ENCODE measurements around the gene SOHLH2. TPM values are rescaled to one million over a fixed set of nuclear protein-coding genes. Genes with fewer than 3 reads are reported as not detected.

SOHLH2 gene
- total RNA-seq, 1 experiment from 2014 or later: not detected

DNA sequence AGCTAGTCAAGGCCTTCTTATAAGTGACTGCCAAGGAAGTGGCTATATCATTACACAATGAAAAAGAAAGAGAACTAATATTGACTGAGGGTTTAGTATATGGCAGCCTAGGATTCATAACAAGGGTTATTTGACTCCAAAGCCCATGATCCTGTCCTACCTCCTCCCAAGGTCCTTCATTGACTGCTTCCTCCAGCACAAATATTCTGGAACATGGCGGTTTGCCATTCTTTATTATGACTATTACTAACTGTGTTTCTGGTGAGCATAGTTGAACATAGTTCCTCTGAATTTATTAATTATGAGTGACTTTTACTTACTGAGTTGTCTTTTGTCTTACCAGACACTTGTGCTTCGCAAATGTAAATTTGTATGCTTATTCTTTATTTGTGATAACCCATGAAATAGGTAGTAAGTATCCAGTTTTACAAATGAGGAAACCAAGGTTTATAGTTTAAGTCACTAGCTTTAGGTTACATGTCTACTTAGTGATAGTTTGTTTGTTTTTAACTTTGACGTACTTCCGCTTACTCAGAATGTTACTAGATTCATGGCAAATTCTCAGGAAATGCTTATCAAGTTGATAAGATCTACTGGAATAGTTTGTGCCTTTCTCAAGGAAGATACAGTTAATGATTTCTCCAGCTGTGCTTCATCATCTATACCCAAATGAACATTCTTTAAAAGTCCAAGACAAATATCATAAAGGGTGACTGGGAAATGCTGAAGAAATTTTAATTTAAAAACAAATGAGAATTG, 67.7 kb downstream of the SOHLH2 start:
- no peak overlapping the region for H2AFZ ChIP-seq (ENCODE audit: low read length)
- no peaks in the 10 kb centered on the region for H3K36me3 ChIP-seq (ENCODE audit: low read depth, low read length)
- no peaks in the 10 kb centered on the region for H4K20me1 ChIP-seq (ENCODE audit: low read length)
- no peaks in the 10 kb centered on the region for H3F3A ChIP-seq (ENCODE audit: low read length, unreplicated experiment)
- no TSS peak for BruUV-seq (replicated peaks)
- POLR2A ChIA-PET (ENCODE audit: unreplicated experiment): no interaction called here
- intact Hi-C loops (cut with micrococcal nuclease): no loop called here
- H3K9ac ChIP-seq (ENCODE audit: low read length): no peak overlapping the region
- H3K79me2 ChIP-seq (ENCODE audit: low read length): no peaks in the 10 kb centered on the region
- no peak overlapping the region for H3K4me2 ChIP-seq (ENCODE audit: low read length)
- CTCF ChIA-PET: no interaction called here
- H3K4me1 ChIP-seq (ENCODE audit: insufficient read depth, low read length): peaks cover 9% of the 10 kb centered on the region
- H3K9me2 ChIP-seq (replicated peaks; ENCODE audit: low read length): no peaks in the 10 kb centered on the region
- no peak overlapping the region for H3K27ac ChIP-seq (ENCODE audit: low read length)
- no peak for ATAC-seq
- no peaks in the 10 kb centered on the region for H3K9me3 ChIP-seq (ENCODE audit: low read length)
- H3K27me3 ChIP-seq (ENCODE audit: low read length): no peaks in the 10 kb centered on the region
- TF ChIP-seq EZH2 (IDR thresholded peaks at IDR 0.05; ENCODE audit: low read length, unreplicated experiment) (no peak), EZH2phosphoT487 (IDR thresholded peaks at IDR 0.05; ENCODE audit: borderline replicate concordance, low read length) (no peak)
- TF ChIP-seq, protein P1, sequence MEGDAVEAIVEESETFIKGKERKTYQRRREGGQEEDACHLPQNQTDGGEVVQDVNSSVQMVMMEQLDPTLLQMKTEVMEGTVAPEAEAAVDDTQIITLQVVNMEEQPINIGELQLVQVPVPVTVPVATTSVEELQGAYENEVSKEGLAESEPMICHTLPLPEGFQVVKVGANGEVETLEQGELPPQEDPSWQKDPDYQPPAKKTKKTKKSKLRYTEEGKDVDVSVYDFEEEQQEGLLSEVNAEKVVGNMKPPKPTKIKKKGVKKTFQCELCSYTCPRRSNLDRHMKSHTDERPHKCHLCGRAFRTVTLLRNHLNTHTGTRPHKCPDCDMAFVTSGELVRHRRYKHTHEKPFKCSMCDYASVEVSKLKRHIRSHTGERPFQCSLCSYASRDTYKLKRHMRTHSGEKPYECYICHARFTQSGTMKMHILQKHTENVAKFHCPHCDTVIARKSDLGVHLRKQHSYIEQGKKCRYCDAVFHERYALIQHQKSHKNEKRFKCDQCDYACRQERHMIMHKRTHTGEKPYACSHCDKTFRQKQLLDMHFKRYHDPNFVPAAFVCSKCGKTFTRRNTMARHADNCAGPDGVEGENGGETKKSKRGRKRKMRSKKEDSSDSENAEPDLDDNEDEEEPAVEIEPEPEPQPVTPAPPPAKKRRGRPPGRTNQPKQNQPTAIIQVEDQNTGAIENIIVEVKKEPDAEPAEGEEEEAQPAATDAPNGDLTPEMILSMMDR (conservative IDR thresholded peaks at IDR 0.05; ENCODE audit: low read depth, low read length): no peak
- H3K4me3 ChIP-seq (ENCODE audit: low read length): no peak overlapping the region
- DNase-seq: no peak

DNA sequence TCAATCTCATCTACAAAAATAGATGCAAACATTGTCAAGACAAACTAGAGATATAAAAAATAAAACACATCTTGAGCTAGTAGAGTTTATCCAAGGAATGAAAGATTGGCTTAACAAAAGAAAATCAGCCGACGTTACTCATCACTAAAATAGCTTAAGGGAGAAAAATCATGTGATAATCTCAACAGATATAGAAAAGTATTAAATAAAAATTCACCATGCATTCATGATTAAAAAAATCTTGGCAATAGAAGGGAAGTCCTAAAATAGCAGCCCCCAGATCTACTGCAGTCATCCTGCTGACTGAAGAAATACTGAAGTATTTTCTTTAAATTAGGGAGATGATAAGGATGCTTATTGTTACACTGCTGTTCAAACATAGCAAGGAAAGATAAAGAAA, 70.6 kb downstream of the SOHLH2 start:
- H3K27me3 ChIP-seq (ENCODE audit: low read length): no peaks in the 10 kb centered on the region
- no peak for ATAC-seq
- peaks cover 4% of the 10 kb centered on the region for H3K4me1 ChIP-seq (ENCODE audit: insufficient read depth, low read length)
- intact Hi-C loops (cut with micrococcal nuclease): no loop called here
- H4K20me1 ChIP-seq (ENCODE audit: low read length): no peaks in the 10 kb centered on the region
- BruUV-seq (replicated peaks): no TSS peak
- H3K79me2 ChIP-seq (ENCODE audit: low read length): no peaks in the 10 kb centered on the region
- H2AFZ ChIP-seq (ENCODE audit: low read length): no peak overlapping the region
- H3F3A ChIP-seq (ENCODE audit: low read length, unreplicated experiment): no peaks in the 10 kb centered on the region
- no peaks in the 10 kb centered on the region for H3K9me3 ChIP-seq (ENCODE audit: low read length)
- no peak overlapping the region for H3K9ac ChIP-seq (ENCODE audit: low read length)
- H3K36me3 ChIP-seq (ENCODE audit: low read depth, low read length): no peaks in the 10 kb centered on the region
- ChIA-PET CTCF (no interaction called here), POLR2A (ENCODE audit: unreplicated experiment) (no interaction called here)
- H3K4me2 ChIP-seq (ENCODE audit: low read length): no peak overlapping the region
- no peak for DNase-seq
- TF ChIP-seq, protein P1 (conservative IDR thresholded peaks at IDR 0.05; ENCODE audit: low read depth, low read length): no peak
- no peak for TF ChIP-seq EZH2 (IDR thresholded peaks at IDR 0.05; ENCODE audit: low read length, unreplicated experiment)
- TF ChIP-seq EZH2phosphoT487 (IDR thresholded peaks at IDR 0.05; ENCODE audit: borderline replicate concordance, low read length): no peak
- no peaks in the 10 kb centered on the region for H3K9me2 ChIP-seq (replicated peaks; ENCODE audit: low read length)
- H3K4me3 ChIP-seq (ENCODE audit: low read length): no peak overlapping the region
- no peak overlapping the region for H3K27ac ChIP-seq (ENCODE audit: low read length)

DNA sequence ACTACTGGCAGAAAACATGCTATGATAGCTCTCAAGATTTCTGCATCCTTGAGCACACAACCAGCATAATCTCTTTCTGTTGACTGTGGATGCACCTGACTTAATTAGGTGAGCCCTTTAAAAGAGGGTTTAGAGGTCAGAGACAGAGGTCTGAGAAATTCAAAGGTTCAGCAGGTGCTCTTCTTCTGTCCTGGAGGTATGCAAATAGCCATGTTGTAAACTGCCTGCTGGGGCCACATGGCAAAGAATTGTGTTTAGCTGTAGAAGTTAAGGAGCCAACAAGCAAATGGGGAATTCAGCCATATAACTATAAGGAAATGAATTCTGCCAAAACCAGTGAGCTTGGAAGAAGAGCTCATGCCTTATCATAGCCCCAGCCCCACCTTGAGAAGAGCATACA, 71.6 kb downstream of the SOHLH2 start:
- no peak for TF ChIP-seq EZH2 (IDR thresholded peaks at IDR 0.05; ENCODE audit: low read length, unreplicated experiment)
- no peak for TF ChIP-seq EZH2phosphoT487 (IDR thresholded peaks at IDR 0.05; ENCODE audit: borderline replicate concordance, low read length)
- TF ChIP-seq, protein P1 (conservative IDR thresholded peaks at IDR 0.05; ENCODE audit: low read depth, low read length): no peak
- BruUV-seq (replicated peaks): no TSS peak
- H3K9ac ChIP-seq (ENCODE audit: low read length): no peak overlapping the region
- no peak overlapping the region for H3K4me2 ChIP-seq (ENCODE audit: low read length)
- no peaks in the 10 kb centered on the region for H3K9me2 ChIP-seq (replicated peaks; ENCODE audit: low read length)
- ATAC-seq (no peak), DNase-seq (no peak)
- POLR2A ChIA-PET (ENCODE audit: unreplicated experiment): interaction anchor here (0.5 kb wide), 1 partner anchor 40 kb away, joined by 3 read pairs; no protein-coding TSS in a partner anchor
- CTCF ChIA-PET: no interaction called here
- H3K4me3 ChIP-seq (ENCODE audit: low read length): no peak overlapping the region
- H3K27ac ChIP-seq (ENCODE audit: low read length): no peak overlapping the region
- no peaks in the 10 kb centered on the region for H3F3A ChIP-seq (ENCODE audit: low read length, unreplicated experiment)
- intact Hi-C loops (cut with micrococcal nuclease): no loop called here
- H3K9me3 ChIP-seq (ENCODE audit: low read length): no peaks in the 10 kb centered on the region
- H3K79me2 ChIP-seq (ENCODE audit: low read length): no peaks in the 10 kb centered on the region
- no peaks in the 10 kb centered on the region for H3K36me3 ChIP-seq (ENCODE audit: low read depth, low read length)
- no peaks in the 10 kb centered on the region for H3K4me1 ChIP-seq (ENCODE audit: insufficient read depth, low read length)
- no peaks in the 10 kb centered on the region for H4K20me1 ChIP-seq (ENCODE audit: low read length)
- no peak overlapping the region for H2AFZ ChIP-seq (ENCODE audit: low read length)
- no peaks in the 10 kb centered on the region for H3K27me3 ChIP-seq (ENCODE audit: low read length)
